Measurements from ENCODE around the gene PDE4B.

GRCh38 chr1:65845535-65846060, 52.9 kb downstream of the PDE4B start:
- TF ChIP-seq, protein P1, sequence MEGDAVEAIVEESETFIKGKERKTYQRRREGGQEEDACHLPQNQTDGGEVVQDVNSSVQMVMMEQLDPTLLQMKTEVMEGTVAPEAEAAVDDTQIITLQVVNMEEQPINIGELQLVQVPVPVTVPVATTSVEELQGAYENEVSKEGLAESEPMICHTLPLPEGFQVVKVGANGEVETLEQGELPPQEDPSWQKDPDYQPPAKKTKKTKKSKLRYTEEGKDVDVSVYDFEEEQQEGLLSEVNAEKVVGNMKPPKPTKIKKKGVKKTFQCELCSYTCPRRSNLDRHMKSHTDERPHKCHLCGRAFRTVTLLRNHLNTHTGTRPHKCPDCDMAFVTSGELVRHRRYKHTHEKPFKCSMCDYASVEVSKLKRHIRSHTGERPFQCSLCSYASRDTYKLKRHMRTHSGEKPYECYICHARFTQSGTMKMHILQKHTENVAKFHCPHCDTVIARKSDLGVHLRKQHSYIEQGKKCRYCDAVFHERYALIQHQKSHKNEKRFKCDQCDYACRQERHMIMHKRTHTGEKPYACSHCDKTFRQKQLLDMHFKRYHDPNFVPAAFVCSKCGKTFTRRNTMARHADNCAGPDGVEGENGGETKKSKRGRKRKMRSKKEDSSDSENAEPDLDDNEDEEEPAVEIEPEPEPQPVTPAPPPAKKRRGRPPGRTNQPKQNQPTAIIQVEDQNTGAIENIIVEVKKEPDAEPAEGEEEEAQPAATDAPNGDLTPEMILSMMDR (IDR thresholded peaks at IDR 0.05): no peak
- TF ChIP-seq POLR2A (IDR thresholded peaks at IDR 0.05): no peak
